OCI-LY7 (cell line): ENCODE results near the gene SAMD13. TPM values are rescaled to one million over a fixed set of nuclear protein-coding genes. Genes with fewer than 3 reads are reported as not detected.

Experiments used
- BruUV-seq: library from RNA; stranded (reverse); fragments of 400-500 nt; replicated peaks from 2 replicates; lab custom pipeline; 2021; lab: Mats Ljungman, UMichigan
- CTCF ChIA-PET: fragments of 300-600 bp; sonication (Branson Sonifier 250); formaldehyde crosslinking; loops from one replicate; lab custom pipeline; 2022; ENCODE audit warnings: antibody characterized with exemption; ENCODE audit not compliant: unreplicated experiment; lab: Charles Lee
- POLR2A ChIA-PET: fragments of 300-600 bp; sonication (Branson Sonifier 250); formaldehyde crosslinking; loops from one replicate; lab custom pipeline; 2022; ENCODE audit warnings: antibody characterized with exemption; lab: Charles Lee
- DNase-seq: peaks from one replicate; pipeline ENCODE4 v3.0.0-alpha.2; 2015; ENCODE audit warnings: low spot score
- H2AFZ ChIP-seq: fragments of 200-600 bp; sonication (generic), shearing (Covaris generic); 2 replicates; pipeline ENCODE4 v1.6.1; 2014; ENCODE audit warnings: mild to moderate bottlenecking, antibody characterized with exemption, low read length, moderate library complexity
- H3K27ac ChIP-seq: fragments of 200-600 bp; sonication (generic); 2 replicates; pipeline ENCODE4 v1.5.1; 2014; ENCODE audit warnings: mixed run types, low read depth, mild to moderate bottlenecking, moderate library complexity, low read length, inconsistent platforms; ENCODE audit not compliant: poor library complexity, severe bottlenecking
- H3K36me3 ChIP-seq: fragments of 200-600 bp; sonication (generic); 2 replicates; pipeline ENCODE4 v1.6.1; 2014; ENCODE audit warnings: mild to moderate bottlenecking, antibody characterized with exemption, low read length, moderate library complexity, mixed read lengths; ENCODE audit not compliant: insufficient read depth
- H3K4me1 ChIP-seq: fragments of 200-600 bp; sonication (generic); 2 replicates; pipeline ENCODE4 v1.5.1; 2014; ENCODE audit warnings: mild to moderate bottlenecking, low read length; ENCODE audit not compliant: insufficient read depth, poor library complexity, severe bottlenecking
- H3K4me2 ChIP-seq: fragments of 200-600 bp; sonication (generic); 2 replicates; pipeline ENCODE4 v1.6.1; 2014; ENCODE audit warnings: mild to moderate bottlenecking, low read length
- H3K4me3 ChIP-seq: fragments of 200-600 bp; sonication (generic); 2 replicates; pipeline ENCODE4 v1.5.1; 2014; ENCODE audit warnings: mild to moderate bottlenecking, low read depth, low read length; ENCODE audit not compliant: poor library complexity, severe bottlenecking
- H3K79me2 ChIP-seq: fragments of 200-600 bp; sonication (generic); 2 replicates; pipeline ENCODE4 v1.6.1; 2016; ENCODE audit warnings: low read depth, mild to moderate bottlenecking, low read length, moderate library complexity, mixed read lengths; ENCODE audit not compliant: insufficient read depth
- H3K9me2 ChIP-seq: fragments of 200-600 bp; sonication (generic); 2 replicates; pipeline ENCODE4 v1.6.1; 2016; ENCODE audit warnings: mild to moderate bottlenecking, low read length, mixed read lengths; ENCODE audit not compliant: insufficient read depth
- H3K9me3 ChIP-seq: fragments of 200-600 bp; sonication (generic); 2 replicates; pipeline ENCODE4 v1.6.1; 2014; ENCODE audit warnings: mild to moderate bottlenecking, mixed run types, low read length, mixed read lengths
- H4K20me1 ChIP-seq: fragments of 200-600 bp; sonication (generic); 2 replicates; pipeline ENCODE4 v1.6.1; 2014; ENCODE audit warnings: mild to moderate bottlenecking, antibody characterized with exemption, low read length, moderate library complexity, mixed read lengths; ENCODE audit not compliant: insufficient read depth
- CTCF ChIP-seq: fragments of 200-600 bp; sonication (generic); conservative IDR thresholded peaks from 2 replicates; pipeline ENCODE4 v1.5.1; 2014; ENCODE audit warnings: mild to moderate bottlenecking, antibody characterized with exemption, low read length, moderate library complexity, mixed read lengths
- EZH2phosphoT487 ChIP-seq: fragments of 200-600 bp; sonication (generic); IDR thresholded peaks from 2 replicates; pipeline ENCODE4 v1.6.1; 2018; ENCODE audit warnings: low read depth, borderline replicate concordance, mild to moderate bottlenecking, mixed run types, antibody characterized with exemption, low read length, moderate library complexity, mixed read lengths
- intact Hi-C: fragments of 100-400 bp; cut with micrococcal nuclease; formaldehyde crosslinking; loops from one replicate; pipeline ENCODE4 v1.10.0; 2022; ENCODE audit not compliant: unreplicated experiment
- total RNA-seq, 2 experiments: library from RNA; depleted of rRNA in 1 of 2; stranded (reverse); fragments of >200 nt in 1 of 2; shearing (Covaris generic) in 1 of 2; gene quantifications; 2 replicates each; pipeline ENCODE4 v1.2.3, GENCODE V29; 2014 to 2022

SAMD13 gene
- total RNA-seq, 2 experiments from 2014 or later, result 5.4 to 5.7 TPM

GRCh38 chr1:84358695-84359094 is 57.2 kb downstream of the SAMD13 start:
- no peaks in the 10 kb centered on the region for H4K20me1 ChIP-seq
- POLR2A ChIA-PET, result no interaction called here
- no peak overlapping the region for H2AFZ ChIP-seq
- H3K4me1 ChIP-seq, result no peaks in the 10 kb centered on the region
- H3K79me2 ChIP-seq, result no peaks in the 10 kb centered on the region
- TF ChIP-seq EZH2phosphoT487, result no peak
- no peak for TF ChIP-seq CTCF
- H3K4me2 ChIP-seq, result no peak overlapping the region
- H3K36me3 ChIP-seq, result no peaks in the 10 kb centered on the region
- intact Hi-C loops, result no loop called here
- no peak overlapping the region for H3K4me3 ChIP-seq
- no peak overlapping the region for H3K27ac ChIP-seq
- no peak for DNase-seq
- no peaks in the 10 kb centered on the region for H3K9me2 ChIP-seq
- no peaks in the 10 kb centered on the region for H3K9me3 ChIP-seq
- no TSS peak for BruUV-seq
- CTCF ChIA-PET, result no interaction called here

GRCh38 chr1:84360316-84360715 is 58.8 kb downstream of the SAMD13 start:
- no peak for TF ChIP-seq CTCF
- CTCF ChIA-PET, result interaction anchor here (0.6 kb wide), 1 partner anchor 457 kb away, joined by 4 read pairs; no protein-coding TSS in a partner anchor
- no TSS peak for BruUV-seq

GRCh38 chr1:84361796-84362195 is 60.3 kb downstream of the SAMD13 start:
- Histone ChIP-seq H4K20me1 (no peaks in the 10 kb centered on the region), H3K4me3 (no peak overlapping the region), H3K27ac (no peak overlapping the region), H3K4me2 (no peak overlapping the region), H3K9me2 (no peaks in the 10 kb centered on the region), H3K9me3 (no peaks in the 10 kb centered on the region), H3K4me1 (no peaks in the 10 kb centered on the region), H3K79me2 (no peaks in the 10 kb centered on the region), H3K36me3 (no peaks in the 10 kb centered on the region), H2AFZ (no peak overlapping the region)
- no peak for TF ChIP-seq EZH2phosphoT487
- no peak for TF ChIP-seq CTCF
- CTCF ChIA-PET, result no interaction called here
- intact Hi-C loops, result no loop called here
- POLR2A ChIA-PET, result interaction anchor here (0.8 to 1.0 kb wide), 2 partner anchors 9 to 12 kb away, joined by 3 read pairs; no protein-coding TSS in a partner anchor
- DNase-seq, result no peak
- no TSS peak for BruUV-seq

More at GRCh38 chr1:84360316-84360715, 58.8 kb downstream of the SAMD13 start:
- no peaks in the 10 kb centered on the region for H4K20me1 ChIP-seq
- intact Hi-C loops, result no loop called here
- no peaks in the 10 kb centered on the region for H3K36me3 ChIP-seq
- POLR2A ChIA-PET, result interaction anchor here (0.8 kb wide), 1 partner anchor 12 kb away, joined by 4 read pairs; no protein-coding TSS in a partner anchor
- H3K9me3 ChIP-seq, result no peaks in the 10 kb centered on the region
- DNase-seq, result no peak
- no peaks in the 10 kb centered on the region for H3K4me1 ChIP-seq
- H3K9me2 ChIP-seq, result no peaks in the 10 kb centered on the region
- H3K79me2 ChIP-seq, result no peaks in the 10 kb centered on the region
- no peak overlapping the region for H2AFZ ChIP-seq
- no peak overlapping the region for H3K4me2 ChIP-seq
- no peak overlapping the region for H3K4me3 ChIP-seq
- no peak overlapping the region for H3K27ac ChIP-seq
